Activated CD4-positive, alpha-beta memory T cell treated with anti-CD3 and anti-CD28 coated beads for 36 hours (primary cell): ENCODE measurements around the gene RHBDL2. TPM values are rescaled to one million over a fixed set of nuclear protein-coding genes. Genes with fewer than 3 reads are reported as not detected.
A peak's percentile ranks its signal among the peaks of the same experiment; 100 is the strongest.

Experiments
- CTCF ChIA-PET: fragments of 350-600 bp; sonication (Branson Sonifier 250); formaldehyde crosslinking; loops from one replicate; lab custom pipeline; 2021; ENCODE audit warnings: antibody characterized with exemption, inconsistent platforms; lab: Charles Lee
- POLR2A ChIA-PET: fragments of 350-600 bp; sonication (Branson Sonifier 250); formaldehyde crosslinking; loops from one replicate; lab custom pipeline; 2021; ENCODE audit warnings: antibody characterized with exemption; lab: Charles Lee
- DNase-seq: peaks from one replicate; pipeline ENCODE4 v3.0.0-alpha.2; 2020
- H3K27ac Mint-ChIP-seq: one replicate; pipeline ENCODE4 v1.8.0; 2021; ENCODE audit warnings: mixed read lengths
- H3K27me3 Mint-ChIP-seq: one replicate; pipeline ENCODE4 v1.8.0; 2021; ENCODE audit warnings: mixed read lengths
- H3K36me3 Mint-ChIP-seq: one replicate; pipeline ENCODE4 v1.8.0; 2021; ENCODE audit warnings: mixed read lengths
- H3K4me1 Mint-ChIP-seq: one replicate; pipeline ENCODE4 v1.8.0; 2021; ENCODE audit warnings: low read depth, mixed read lengths
- H3K4me3 Mint-ChIP-seq: one replicate; pipeline ENCODE4 v1.8.0; 2021; ENCODE audit warnings: mild to moderate bottlenecking, mixed read lengths
- H3K9me3 Mint-ChIP-seq: one replicate; pipeline ENCODE4 v1.8.0; 2021; ENCODE audit warnings: mixed read lengths
- intact Hi-C: fragments of 100-400 bp; cut with micrococcal nuclease; formaldehyde crosslinking; loops from one replicate; pipeline ENCODE4 v1.15.1; 2023
- total RNA-seq, 2 experiments: library from RNA; stranded (reverse); gene quantifications; one replicate each; pipeline ENCODE4 v1.2.3, GENCODE V29; 2021

Gene RHBDL2
- total RNA-seq, 2 experiments from 2014 or later, result not detected

DNA sequence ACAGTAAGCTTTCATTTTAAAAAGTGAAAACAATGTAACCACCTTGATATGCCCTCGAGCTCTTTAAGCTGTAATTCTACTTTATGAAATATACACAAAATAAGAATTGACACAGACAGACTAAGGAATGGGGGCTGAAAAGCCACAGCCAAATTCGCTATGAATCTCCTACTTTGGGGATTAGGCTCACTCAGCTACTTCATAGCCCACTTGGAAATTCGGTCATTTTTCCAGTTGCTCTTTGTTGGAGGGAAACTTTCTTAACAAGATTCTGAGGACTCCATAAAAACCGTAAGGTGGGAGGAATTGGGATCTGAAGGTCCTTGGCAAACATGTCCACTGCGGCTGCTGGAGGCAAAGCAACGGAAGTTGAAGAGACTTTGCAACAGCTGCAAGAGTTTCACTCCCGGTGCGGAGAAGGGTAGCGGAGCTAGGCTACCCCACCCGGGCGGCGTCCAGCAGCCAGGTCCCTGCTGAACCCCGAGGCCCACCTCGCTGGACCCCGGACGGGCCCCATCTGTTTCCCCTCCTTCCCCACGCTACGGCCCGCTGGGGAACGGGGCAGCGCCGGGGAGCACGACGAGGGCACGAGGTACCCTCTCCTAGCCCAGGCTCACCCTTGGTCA lies 69.1 kb downstream of the RHBDL2 start:
- CTCF ChIA-PET, result interaction anchor here (0.6 to 2.1 kb wide), 10 partner anchors 11 to 219 kb away, joined by 3 to 7 read pairs (median 4); partner anchors contain the start of genes NDUFS5 and RRAGC
- POLR2A ChIA-PET, result interaction anchor here (1.2 to 1.9 kb wide), 4 partner anchors 13 to 154 kb away, joined by 3 to 11 read pairs (median 3); partner anchors contain the start of genes NDUFS5 and RRAGC
- Mint-ChIP-seq H3K4me3 (peak overlapping the region; percentile 91), H3K27me3 (no peaks in the 10 kb centered on the region), H3K36me3 (peaks cover 9% of the 10 kb centered on the region), H3K27ac (peak overlapping the region; percentile 71), H3K9me3 (no peaks in the 10 kb centered on the region), H3K4me1 (peaks cover 32% of the 10 kb centered on the region)
- peak; percentile 53 for DNase-seq
- intact Hi-C loops, result loop anchor here (1.0 to 5.0 kb wide), 3 partner anchors 13 to 155 kb away; partner anchors contain the start of genes AKIRIN1, NDUFS5 and RRAGC

- Mint-ChIP-seq H3K27ac (peak overlapping the region; percentile 66), H3K4me1 (peaks cover 35% of the 10 kb centered on the region), H3K4me3 (peak overlapping the region; percentile 9), H3K27me3 (no peaks in the 10 kb centered on the region), H3K36me3 (peaks cover 14% of the 10 kb centered on the region), H3K9me3 (no peaks in the 10 kb centered on the region)
- DNase-seq, result peak; percentile 22
- POLR2A ChIA-PET, result interaction anchor here (1.0 to 1.6 kb wide), 2 partner anchors 10 to 155 kb away, joined by 3 read pairs; partner anchors contain the start of gene NDUFS5
- intact Hi-C loops, result loop anchor here (5.0 kb wide), 1 partner anchor 156 kb away; the partner anchor contains the start of gene NDUFS5
- CTCF ChIA-PET, result interaction anchor here (1.6 to 1.8 kb wide), 2 partner anchors 9 to 36 kb away, joined by 4 read pairs; no protein-coding TSS in a partner anchor
Measured at GRCh38 chr1:38870996-38871395, 70.6 kb downstream of the RHBDL2 start.

- Mint-ChIP-seq H3K27ac (no peak overlapping the region), H3K9me3 (no peaks in the 10 kb centered on the region), H3K27me3 (no peaks in the 10 kb centered on the region), H3K4me3 (no peak overlapping the region), H3K4me1 (peaks cover 56% of the 10 kb centered on the region), H3K36me3 (peaks cover 27% of the 10 kb centered on the region)
- intact Hi-C loops, result no loop called here
- no peak for DNase-seq
- ChIA-PET POLR2A (no interaction called here), CTCF (no interaction called here)
Measured at GRCh38 chr1:38867208-38867607, 74.4 kb downstream of the RHBDL2 start.

GRCh38 chr1:38865112-38865715 lies 76.4 kb downstream of the RHBDL2 start:
- Mint-ChIP-seq H3K4me3 (no peak overlapping the region), H3K36me3 (peaks cover 27% of the 10 kb centered on the region), H3K9me3 (no peaks in the 10 kb centered on the region), H3K27me3 (no peaks in the 10 kb centered on the region), H3K27ac (no peak overlapping the region), H3K4me1 (peaks cover 57% of the 10 kb centered on the region)
- intact Hi-C loops, result no loop called here
- ChIA-PET POLR2A (no interaction called here), CTCF (no interaction called here)
- no peak for DNase-seq

DNA sequence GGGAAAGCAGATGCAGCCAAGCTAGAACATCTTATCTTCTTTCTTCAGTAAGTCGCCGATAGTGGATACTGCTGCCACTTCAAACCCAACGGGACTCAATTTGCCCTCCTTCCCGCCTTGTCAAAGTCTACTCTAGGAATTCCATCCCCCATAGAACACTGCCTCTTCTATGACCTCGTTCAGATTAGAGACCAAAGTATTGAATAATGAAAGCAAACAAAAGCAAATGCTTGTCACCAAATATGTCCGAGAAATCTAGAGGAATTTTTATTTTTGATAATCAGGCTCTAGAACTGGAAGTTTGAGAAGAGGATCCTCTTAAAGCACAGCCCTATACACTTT lies 81.2 kb downstream of the RHBDL2 start:
- ChIA-PET CTCF (interaction anchor here (0.6 to 1.1 kb wide), 2 partner anchors 281 to 916 kb away, joined by 4 to 5 read pairs; no protein-coding TSS in a partner anchor), POLR2A (interaction anchor here (1.5 kb wide), 1 partner anchor 130 kb away, joined by 3 read pairs; the partner anchor contains the start of gene AKIRIN1)
- Mint-ChIP-seq H3K9me3 (no peaks in the 10 kb centered on the region), H3K4me1 (peaks cover 72% of the 10 kb centered on the region), H3K27ac (peak overlapping the region; percentile 83), H3K36me3 (peaks cover 32% of the 10 kb centered on the region), H3K27me3 (no peaks in the 10 kb centered on the region), H3K4me3 (peak overlapping the region; percentile 99)
- DNase-seq, result no peak
- intact Hi-C loops, result no loop called here

DNA sequence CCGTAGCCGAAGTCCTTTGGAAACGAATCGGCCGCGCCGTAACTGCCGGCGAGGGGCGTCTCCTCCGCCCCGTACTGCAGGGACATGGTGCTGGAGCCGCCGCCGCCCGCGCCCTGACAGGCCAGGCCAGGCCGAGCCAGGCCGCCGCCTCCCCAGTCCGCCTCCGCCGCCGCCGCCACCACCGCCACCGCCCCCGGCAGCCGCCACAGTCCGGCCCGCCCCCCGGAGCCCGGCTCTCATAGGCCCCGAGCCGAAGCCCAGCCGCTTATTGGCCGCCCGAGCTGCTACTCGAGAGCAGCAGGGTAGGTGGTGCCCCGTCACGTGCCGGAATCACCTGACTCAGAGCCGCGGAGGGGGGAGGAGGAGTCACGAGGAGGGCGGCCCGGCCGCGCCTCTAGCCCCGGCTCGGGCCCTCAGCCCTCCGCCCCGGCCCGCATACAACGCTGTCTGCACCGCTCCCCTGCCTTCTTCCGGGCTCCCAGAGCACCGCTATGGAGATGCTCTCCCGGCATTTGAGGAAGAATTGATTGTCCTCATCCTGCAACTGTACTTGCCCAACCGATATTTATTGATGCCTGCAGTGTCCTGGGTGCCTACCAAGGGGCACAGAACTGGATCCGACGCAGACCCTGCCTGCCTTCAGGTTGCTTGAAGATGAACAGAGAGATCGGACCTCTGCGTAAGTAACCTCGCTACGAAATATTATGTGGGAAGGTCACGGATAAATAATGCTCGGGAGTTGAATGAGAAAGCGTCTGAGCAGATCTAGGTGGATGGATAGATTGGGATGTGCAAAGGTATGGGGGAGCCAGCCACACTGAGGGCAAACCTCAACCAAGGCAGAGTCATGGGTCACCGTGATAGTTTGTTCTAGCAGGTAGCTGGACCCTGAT lies 81.8 kb downstream of the RHBDL2 start, which contains the start of gene RRAGC:
Gene RRAGC (minus strand): TSS at position 212 of the 893 bp plus-strand sequence. CDS start 126 bp downstream, at position 86.
- Mint-ChIP-seq H3K4me1 (peaks cover 71% of the 10 kb centered on the region), H3K27me3 (no peaks in the 10 kb centered on the region), H3K9me3 (no peaks in the 10 kb centered on the region), H3K36me3 (peaks cover 34% of the 10 kb centered on the region), H3K27ac (peak within 1 kb of the TSS; percentile 95), H3K4me3 (peak within 1 kb of the TSS; percentile 99)
- POLR2A ChIA-PET, result interaction anchor here (0.6 to 2.2 kb wide), 5 partner anchors 12 to 850 kb away, joined by 3 to 11 read pairs (median 3); partner anchors contain the start of genes AKIRIN1 and MYCBP
- intact Hi-C loops, result loop anchor here (1.0 to 5.0 kb wide), 4 partner anchors 13 to 332 kb away; partner anchors contain the start of genes AKIRIN1 and MYCBP
- DNase-seq, result peak; percentile 99
- CTCF ChIA-PET, result interaction anchor here (0.6 to 1.1 kb wide), 3 partner anchors 13 to 915 kb away, joined by 3 to 5 read pairs (median 4); partner anchors contain the start of gene MYCBP

DNA sequence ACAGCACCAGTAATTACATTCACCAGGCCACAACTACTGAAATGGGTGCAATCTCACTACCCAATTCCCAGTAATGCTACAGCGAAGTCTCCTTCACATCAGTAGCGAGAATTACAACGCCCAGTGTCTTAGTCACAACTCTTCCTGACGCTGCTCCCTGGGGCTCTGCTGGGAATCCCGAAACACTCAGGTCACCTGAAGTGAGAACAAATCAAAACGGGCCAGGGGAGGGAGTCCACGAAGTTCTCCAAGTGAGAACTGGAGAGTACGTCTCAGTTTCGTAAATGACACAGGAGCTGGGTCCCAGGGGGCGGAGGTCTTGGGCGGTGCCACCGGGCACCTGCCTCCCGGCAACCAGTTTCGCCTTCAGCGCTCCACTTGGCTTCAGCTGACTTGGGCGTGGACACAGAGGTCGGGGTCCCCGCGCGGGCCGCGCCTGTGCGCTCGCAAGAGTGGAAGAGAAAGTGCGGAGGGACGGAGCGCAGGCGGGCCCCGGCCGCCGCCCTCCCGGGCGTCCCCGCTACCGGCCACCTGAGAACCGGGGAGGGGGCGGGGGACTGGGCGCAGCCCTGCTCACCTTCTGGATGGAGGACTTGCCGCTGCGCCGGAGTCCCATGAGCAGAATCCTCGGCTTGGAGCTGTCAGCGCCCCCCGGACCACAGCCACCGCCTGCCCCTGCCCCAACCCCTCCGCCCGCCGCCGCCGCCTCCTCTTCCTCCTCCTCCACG lies 82.6 kb downstream of the RHBDL2 start:
- peak overlapping the region; percentile 95 for H3K27ac Mint-ChIP-seq
- H3K4me1 Mint-ChIP-seq, result peaks cover 68% of the 10 kb centered on the region
- intact Hi-C loops, result loop anchor here (1.0 to 5.0 kb wide), 4 partner anchors 14 to 333 kb away; partner anchors contain the start of genes AKIRIN1 and MYCBP
- ChIA-PET POLR2A (interaction anchor here (0.6 to 2.2 kb wide), 6 partner anchors 13 to 849 kb away, joined by 3 to 11 read pairs (median 4); partner anchors contain the start of genes AKIRIN1 and MYCBP), CTCF (interaction anchor here (0.9 kb wide), 1 partner anchor 14 kb away, joined by 3 read pairs; the partner anchor contains the start of gene MYCBP)
- DNase-seq, result peak; percentile 78
- H3K27me3 Mint-ChIP-seq, result no peaks in the 10 kb centered on the region
- H3K9me3 Mint-ChIP-seq, result no peaks in the 10 kb centered on the region
- peak overlapping the region; percentile 99 for H3K4me3 Mint-ChIP-seq
- peaks cover 33% of the 10 kb centered on the region for H3K36me3 Mint-ChIP-seq

DNA sequence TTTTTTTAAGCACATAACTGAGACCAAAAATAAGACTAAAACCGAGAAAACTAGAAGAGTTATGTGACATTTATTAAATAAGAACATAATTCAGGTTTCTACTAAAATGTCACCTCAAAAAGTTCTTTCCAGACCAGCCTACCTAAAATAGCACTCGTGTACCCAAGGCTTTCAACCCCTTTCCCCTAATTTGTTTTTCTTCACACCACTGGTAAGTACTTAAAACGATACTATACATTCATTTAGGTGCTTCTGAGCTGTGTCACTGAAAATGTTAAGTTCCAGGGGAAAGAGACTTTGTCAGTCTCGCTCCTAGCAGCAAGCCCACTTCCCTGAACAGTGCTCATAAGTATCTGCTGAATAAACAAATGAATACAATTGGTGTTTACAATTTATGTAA lies 88.8 kb downstream of the RHBDL2 start:
- intact Hi-C loops, result loop anchor here (1.0 to 5.0 kb wide), 3 partner anchors 80 to 824 kb away; no protein-coding TSS in a partner anchor
- H3K27ac Mint-ChIP-seq, result peak overlapping the region; percentile 85
- ChIA-PET CTCF (interaction anchor here (1.0 kb wide), 1 partner anchor 240 kb away, joined by 4 read pairs; no protein-coding TSS in a partner anchor), POLR2A (no interaction called here)
- peaks cover 43% of the 10 kb centered on the region for H3K36me3 Mint-ChIP-seq
- H3K9me3 Mint-ChIP-seq, result no peaks in the 10 kb centered on the region
- H3K4me1 Mint-ChIP-seq, result peaks cover 57% of the 10 kb centered on the region
- DNase-seq, result peak; percentile 48
- peak overlapping the region; percentile 45 for H3K4me3 Mint-ChIP-seq
- H3K27me3 Mint-ChIP-seq, result no peaks in the 10 kb centered on the region

DNA sequence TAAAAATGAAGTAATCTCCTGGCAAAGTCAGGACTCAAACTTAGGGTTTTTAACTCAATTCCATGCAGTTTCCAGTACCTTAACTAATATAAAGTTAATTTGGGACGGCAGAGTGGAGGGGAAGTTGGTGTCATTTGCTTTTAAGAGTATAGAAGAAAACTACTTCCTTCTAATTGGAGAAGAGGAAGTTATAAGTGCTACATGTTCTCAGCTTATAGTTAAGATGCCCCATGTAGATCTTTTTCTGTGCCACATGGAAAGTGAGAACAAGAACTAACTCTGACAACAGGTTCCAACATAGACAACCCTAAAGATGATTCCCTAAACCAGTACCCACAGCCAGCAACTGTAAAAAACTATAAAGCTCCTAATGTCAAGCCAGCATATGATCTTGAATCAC lies 93.6 kb downstream of the RHBDL2 start:
- no peak overlapping the region for H3K27ac Mint-ChIP-seq
- ChIA-PET CTCF (interaction anchor here (4.4 kb wide), 1 partner anchor 13 kb away, joined by 23 read pairs; no protein-coding TSS in a partner anchor), POLR2A (interaction anchor here (0.6 kb wide), 1 partner anchor 153 kb away, joined by 4 read pairs; no protein-coding TSS in a partner anchor)
- no peak for DNase-seq
- peaks cover 31% of the 10 kb centered on the region for H3K4me1 Mint-ChIP-seq
- H3K9me3 Mint-ChIP-seq, result peaks cover 3% of the 10 kb centered on the region
- intact Hi-C loops, result no loop called here
- no peak overlapping the region for H3K4me3 Mint-ChIP-seq
- H3K36me3 Mint-ChIP-seq, result peaks cover 52% of the 10 kb centered on the region
- no peaks in the 10 kb centered on the region for H3K27me3 Mint-ChIP-seq

DNA sequence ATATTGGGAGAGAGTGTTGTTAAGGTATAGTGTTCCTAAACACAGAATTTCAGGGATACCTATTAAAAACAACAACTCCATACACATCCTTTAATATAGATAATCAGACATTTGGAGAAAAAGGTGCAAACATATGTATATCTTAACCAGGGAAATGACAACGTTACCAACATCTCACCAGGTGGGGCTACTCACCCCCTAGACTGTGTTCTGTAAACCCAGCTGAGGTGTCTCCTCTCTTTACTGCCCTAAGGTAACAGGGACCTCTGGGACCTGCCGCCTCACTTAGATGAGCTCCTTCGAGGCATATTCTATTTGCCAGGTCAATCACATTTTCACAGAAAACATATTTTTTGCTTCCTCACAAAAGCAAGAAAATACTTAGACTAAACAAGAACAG lies 95.4 kb downstream of the RHBDL2 start:
- H3K36me3 Mint-ChIP-seq, result peaks cover 48% of the 10 kb centered on the region
- intact Hi-C loops, result no loop called here

More for the DNA sequence above, 95.4 kb downstream of the RHBDL2 start:
- H3K9me3 Mint-ChIP-seq, result peaks cover 3% of the 10 kb centered on the region
- H3K27me3 Mint-ChIP-seq, result no peaks in the 10 kb centered on the region
- ChIA-PET POLR2A (interaction anchor here (0.6 kb wide), 1 partner anchor 178 kb away, joined by 6 read pairs; no protein-coding TSS in a partner anchor), CTCF (interaction anchor here (0.5 to 4.4 kb wide), 3 partner anchors 11 to 246 kb away, joined by 6 to 23 read pairs (median 7); no protein-coding TSS in a partner anchor)
- no peak for DNase-seq
- H3K4me1 Mint-ChIP-seq, result peaks cover 17% of the 10 kb centered on the region
- no peak overlapping the region for H3K27ac Mint-ChIP-seq
- no peak overlapping the region for H3K4me3 Mint-ChIP-seq
